Activated CD4-positive, alpha-beta memory T cell treated with anti-CD3 and anti-CD28 coated beads, Interleukin-2, amount 10 ng/mL, durations not matched to agents 7 days and 5 days (primary cell): ENCODE results near the gene KCNQ1. TPM values are rescaled to one million over a fixed set of nuclear protein-coding genes. Genes with fewer than 3 reads are reported as not detected.

Experiments
- CTCF ChIA-PET: fragments of 350-600 bp; sonication (Branson Sonifier 250); formaldehyde crosslinking; loops from one replicate; lab custom pipeline; 2021; ENCODE audit warnings: antibody characterized with exemption, inconsistent platforms; lab: Charles Lee
- POLR2A ChIA-PET: fragments of 350-600 bp; sonication (Branson Sonifier 250); formaldehyde crosslinking; loops from one replicate; lab custom pipeline; 2021; ENCODE audit warnings: antibody characterized with exemption; lab: Charles Lee
- DNase-seq: peaks from one replicate; pipeline ENCODE4 v3.0.0-alpha.2; 2020
- H3K27ac Mint-ChIP-seq: one replicate; pipeline ENCODE4 v1.8.0; 2021; ENCODE audit warnings: mild to moderate bottlenecking, mixed read lengths
- H3K27me3 Mint-ChIP-seq: one replicate; pipeline ENCODE4 v1.8.0; 2021; ENCODE audit warnings: mixed read lengths
- H3K36me3 Mint-ChIP-seq: one replicate; pipeline ENCODE4 v1.8.0; 2021; ENCODE audit warnings: low read depth, mixed read lengths
- H3K4me1 Mint-ChIP-seq: one replicate; pipeline ENCODE4 v1.8.0; 2021; ENCODE audit warnings: mixed read lengths
- H3K4me3 Mint-ChIP-seq: one replicate; pipeline ENCODE4 v1.8.0; 2021; ENCODE audit warnings: mild to moderate bottlenecking, mixed read lengths
- H3K9me3 Mint-ChIP-seq: one replicate; pipeline ENCODE4 v1.8.0; 2021; ENCODE audit warnings: mixed read lengths
- total RNA-seq, 2 experiments: library from RNA; stranded (reverse); gene quantifications; one replicate each; pipeline ENCODE4 v1.2.3, GENCODE V29; 2021

KCNQ1 gene
- total RNA-seq, 2 experiments from 2014 or later, result 14.8 to 15.0 TPM

DNA sequence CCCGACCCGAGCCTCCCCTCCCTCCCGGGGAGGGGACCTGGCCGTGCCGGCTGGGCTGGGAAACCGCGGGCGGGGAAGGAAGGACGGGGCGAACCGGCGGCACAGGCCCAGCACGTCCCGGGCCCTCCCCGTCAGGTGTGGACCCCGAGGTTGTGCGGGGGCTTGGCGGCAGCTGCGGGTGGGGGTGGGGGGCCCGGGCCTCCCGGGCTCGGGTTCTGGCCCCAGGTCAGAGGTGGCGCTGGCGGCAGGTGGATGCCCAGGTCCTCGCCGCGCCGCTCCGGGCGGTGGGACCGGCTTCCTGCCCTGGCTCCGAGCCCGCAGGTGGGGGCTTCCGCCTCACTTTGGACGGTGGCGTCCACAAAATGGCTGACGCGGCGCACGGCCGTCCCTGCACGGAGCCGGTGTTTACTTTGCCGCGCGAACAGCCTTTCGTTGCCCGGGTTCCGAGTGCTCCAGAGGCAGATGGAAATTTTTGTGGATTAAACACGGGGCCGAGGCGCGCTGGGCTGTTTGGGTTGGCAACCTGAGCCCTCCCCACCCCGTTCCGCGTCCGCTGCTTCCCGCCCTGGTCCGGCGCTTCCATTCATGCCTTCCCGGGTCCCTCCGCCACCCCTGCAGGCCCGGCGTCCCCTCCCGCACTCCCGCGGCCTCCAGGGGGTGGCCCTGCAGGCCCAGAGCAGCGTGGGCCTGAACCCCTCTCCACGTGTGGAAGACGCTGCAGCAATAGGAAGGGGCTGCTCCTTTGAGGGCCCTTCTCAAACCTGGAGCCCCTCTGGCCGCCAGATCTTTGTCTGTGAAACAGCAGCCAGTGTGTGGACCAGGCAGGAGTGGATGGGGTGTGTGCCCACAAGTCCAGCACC lies 346.9 kb downstream of the KCNQ1 start:
- no peak overlapping the region for H3K27ac Mint-ChIP-seq
- H3K4me3 Mint-ChIP-seq, result no peak overlapping the region
- no peaks in the 10 kb centered on the region for H3K36me3 Mint-ChIP-seq
- H3K4me1 Mint-ChIP-seq, result no peaks in the 10 kb centered on the region
- no peak for DNase-seq
- ChIA-PET CTCF (interaction anchor here (0.6 kb wide), 1 partner anchor 371 kb away, joined by 3 read pairs; no protein-coding TSS in a partner anchor), POLR2A (no interaction called here)
- no peaks in the 10 kb centered on the region for H3K27me3 Mint-ChIP-seq
- no peaks in the 10 kb centered on the region for H3K9me3 Mint-ChIP-seq

DNA sequence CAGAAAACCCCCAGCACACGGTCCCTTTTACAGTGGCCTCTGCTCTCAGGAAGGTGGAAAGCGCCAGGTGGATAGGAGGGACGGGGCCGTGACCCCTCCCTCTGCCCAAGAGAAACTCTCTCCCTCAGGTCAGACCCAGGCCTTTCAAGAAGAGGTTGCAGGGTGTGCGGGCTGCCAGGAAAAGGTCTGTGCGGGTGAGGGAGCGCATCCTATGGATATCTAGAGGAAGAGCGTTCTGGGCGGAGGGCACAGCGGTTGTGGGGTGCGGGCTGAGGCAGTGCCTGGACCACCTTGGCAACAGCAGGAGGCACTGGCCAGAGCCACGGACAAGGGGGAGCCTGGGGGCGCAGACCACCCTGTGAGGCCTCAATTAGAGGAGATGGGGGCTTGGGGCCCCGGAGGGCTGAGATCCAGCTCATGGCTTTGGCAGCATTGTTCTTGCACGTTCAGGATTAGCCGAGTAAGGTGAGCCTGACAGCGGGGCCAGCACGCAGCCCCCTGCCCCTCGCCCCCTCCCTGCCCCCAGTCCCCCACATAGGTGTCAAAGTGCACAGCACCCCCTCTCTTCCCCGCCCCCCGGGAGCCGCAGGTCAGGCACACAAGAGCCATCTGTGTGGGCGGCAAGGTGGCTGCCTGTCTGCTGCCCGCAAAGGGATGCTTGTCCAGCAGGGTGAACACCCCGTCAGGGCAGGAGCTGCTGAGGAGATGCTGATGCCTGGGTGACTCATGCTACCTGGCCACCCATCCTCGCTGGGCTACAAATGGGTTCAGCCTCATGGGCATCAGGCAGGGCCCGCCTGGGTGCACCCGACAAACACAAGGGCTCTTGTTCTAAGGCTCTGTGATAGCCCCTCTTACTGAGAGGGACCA lies 347.8 kb downstream of the KCNQ1 start:
- H3K4me3 Mint-ChIP-seq, result no peak overlapping the region
- no peaks in the 10 kb centered on the region for H3K9me3 Mint-ChIP-seq
- H3K36me3 Mint-ChIP-seq, result no peaks in the 10 kb centered on the region
- POLR2A ChIA-PET, result no interaction called here
- CTCF ChIA-PET, result interaction anchor here (0.6 kb wide), 1 partner anchor 371 kb away, joined by 3 read pairs; no protein-coding TSS in a partner anchor
- H3K27me3 Mint-ChIP-seq, result no peaks in the 10 kb centered on the region
- DNase-seq, result no peak
- no peaks in the 10 kb centered on the region for H3K4me1 Mint-ChIP-seq
- no peak overlapping the region for H3K27ac Mint-ChIP-seq

DNA sequence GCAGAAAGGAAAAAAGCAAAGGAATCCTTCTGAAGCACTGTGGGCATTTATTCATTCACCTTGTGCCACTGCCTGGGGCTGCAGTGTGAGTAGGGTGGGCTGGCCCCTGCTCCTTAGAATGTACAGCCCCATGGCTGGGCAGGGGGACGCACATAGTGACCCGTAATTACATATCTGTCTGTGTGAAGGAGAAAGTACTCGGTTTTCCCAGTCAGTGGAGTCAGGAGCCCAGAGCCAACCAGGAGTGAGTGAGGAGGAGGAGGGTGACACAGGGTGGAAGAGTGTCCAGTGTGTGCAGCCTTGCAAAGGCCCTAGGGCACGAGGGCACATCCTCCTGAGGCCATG lies 348.9 kb downstream of the KCNQ1 start:
- no peaks in the 10 kb centered on the region for H3K9me3 Mint-ChIP-seq
- H3K27ac Mint-ChIP-seq, result no peak overlapping the region
- H3K27me3 Mint-ChIP-seq, result no peaks in the 10 kb centered on the region
- H3K4me1 Mint-ChIP-seq, result no peaks in the 10 kb centered on the region
- ChIA-PET POLR2A (no interaction called here), CTCF (no interaction called here)
- no peak for DNase-seq
- H3K4me3 Mint-ChIP-seq, result no peak overlapping the region
- H3K36me3 Mint-ChIP-seq, result no peaks in the 10 kb centered on the region

GRCh38 chr11:2794046-2794967 lies 349.5 kb downstream of the KCNQ1 start:
- DNase-seq, result no peak
- POLR2A ChIA-PET, result no interaction called here
- Mint-ChIP-seq H3K4me3 (no peak overlapping the region), H3K4me1 (no peaks in the 10 kb centered on the region), H3K36me3 (no peaks in the 10 kb centered on the region), H3K9me3 (no peaks in the 10 kb centered on the region), H3K27ac (no peak overlapping the region), H3K27me3 (no peaks in the 10 kb centered on the region)
- CTCF ChIA-PET, result no interaction called here

DNA sequence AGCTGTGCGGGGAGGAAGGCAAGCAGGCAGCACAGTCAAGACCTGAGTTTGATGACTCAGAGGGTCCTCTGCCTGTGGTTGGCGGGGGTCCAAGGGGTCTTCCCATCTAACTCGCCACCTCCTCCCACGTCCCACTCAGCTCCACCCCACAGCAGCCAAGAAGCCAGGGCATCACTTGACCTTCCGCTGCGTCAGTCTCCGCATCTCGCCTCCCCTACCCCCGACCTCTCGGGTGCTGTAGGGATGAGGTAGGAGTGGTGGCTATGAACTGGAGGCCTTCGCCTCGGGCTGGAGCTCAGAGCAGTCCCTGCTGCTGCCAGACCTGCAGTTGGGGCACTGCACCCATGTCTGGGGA lies 350.1 kb downstream of the KCNQ1 start:
- no peak overlapping the region for H3K4me3 Mint-ChIP-seq
- no peak for DNase-seq
- H3K27ac Mint-ChIP-seq, result no peak overlapping the region
- H3K27me3 Mint-ChIP-seq, result no peaks in the 10 kb centered on the region
- ChIA-PET POLR2A (no interaction called here), CTCF (no interaction called here)
- no peaks in the 10 kb centered on the region for H3K4me1 Mint-ChIP-seq
- no peaks in the 10 kb centered on the region for H3K36me3 Mint-ChIP-seq
- H3K9me3 Mint-ChIP-seq, result no peaks in the 10 kb centered on the region

GRCh38 chr11:2795491-2795991 lies 350.7 kb downstream of the KCNQ1 start:
- no peaks in the 10 kb centered on the region for H3K4me1 Mint-ChIP-seq
- no peak for DNase-seq
- no peak overlapping the region for H3K27ac Mint-ChIP-seq
- H3K4me3 Mint-ChIP-seq, result no peak overlapping the region
- ChIA-PET POLR2A (no interaction called here), CTCF (no interaction called here)
- H3K36me3 Mint-ChIP-seq, result no peaks in the 10 kb centered on the region
- H3K9me3 Mint-ChIP-seq, result no peaks in the 10 kb centered on the region
- no peaks in the 10 kb centered on the region for H3K27me3 Mint-ChIP-seq

DNA sequence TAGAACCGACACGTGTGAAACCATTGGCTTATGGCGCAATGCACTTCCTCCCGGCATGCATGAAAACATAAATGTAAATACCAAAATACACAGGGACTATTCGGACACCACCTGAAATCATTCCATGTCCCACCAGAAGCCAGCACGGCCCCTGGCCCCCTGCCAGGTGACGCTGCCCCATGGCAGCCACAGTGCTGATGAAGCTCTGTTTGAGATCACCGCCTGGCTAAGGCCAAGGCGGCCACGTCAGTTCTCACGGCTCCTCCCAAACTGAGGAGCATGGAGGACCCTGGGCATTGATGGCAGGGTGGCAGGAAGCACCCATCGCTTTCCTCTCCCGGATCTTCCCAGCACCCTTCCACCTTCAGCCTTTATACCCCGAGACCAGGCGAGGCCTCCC lies 351.3 kb downstream of the KCNQ1 start:
- ChIA-PET CTCF (no interaction called here), POLR2A (no interaction called here)
- DNase-seq, result no peak

DNA sequence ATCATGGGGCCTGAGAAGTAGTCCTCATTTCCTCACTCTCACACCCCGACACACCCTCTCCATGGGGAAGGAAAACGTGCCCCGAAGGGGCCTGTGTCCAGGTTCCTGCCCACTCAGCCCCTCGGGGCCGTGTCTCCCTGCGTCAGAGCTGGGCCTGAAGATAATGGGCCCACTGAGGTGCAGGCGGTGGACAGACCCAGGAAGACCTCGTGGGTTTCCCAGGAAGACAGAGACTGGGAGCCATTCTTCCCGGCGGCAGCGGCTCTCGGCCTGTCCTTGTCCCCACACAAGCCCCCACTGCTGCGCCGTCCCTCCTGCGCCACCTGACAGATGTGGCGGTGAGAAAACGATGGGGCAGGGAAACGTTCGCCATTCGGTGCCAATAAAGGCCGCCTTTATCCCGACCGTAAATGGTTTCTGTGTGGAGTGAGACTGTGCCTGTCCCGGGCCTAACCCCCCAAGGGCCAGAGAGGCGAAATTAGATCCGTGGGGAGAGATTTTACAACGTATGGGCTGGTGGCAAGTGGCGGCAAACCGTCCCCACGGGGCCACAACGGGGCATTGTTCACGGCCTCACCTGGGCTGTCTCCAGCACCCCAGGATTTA lies 351.8 kb downstream of the KCNQ1 start:
- no peaks in the 10 kb centered on the region for H3K4me1 Mint-ChIP-seq
- H3K9me3 Mint-ChIP-seq, result no peaks in the 10 kb centered on the region
- H3K4me3 Mint-ChIP-seq, result no peak overlapping the region
- H3K27me3 Mint-ChIP-seq, result no peaks in the 10 kb centered on the region
- no peak overlapping the region for H3K27ac Mint-ChIP-seq
- ChIA-PET POLR2A (no interaction called here), CTCF (no interaction called here)
- no peaks in the 10 kb centered on the region for H3K36me3 Mint-ChIP-seq
- no peak for DNase-seq

More for the DNA sequence above, 351.3 kb downstream of the KCNQ1 start:
- Mint-ChIP-seq H3K36me3 (no peaks in the 10 kb centered on the region), H3K4me1 (no peaks in the 10 kb centered on the region), H3K27ac (no peak overlapping the region), H3K27me3 (no peaks in the 10 kb centered on the region), H3K4me3 (no peak overlapping the region), H3K9me3 (no peaks in the 10 kb centered on the region)

DNA sequence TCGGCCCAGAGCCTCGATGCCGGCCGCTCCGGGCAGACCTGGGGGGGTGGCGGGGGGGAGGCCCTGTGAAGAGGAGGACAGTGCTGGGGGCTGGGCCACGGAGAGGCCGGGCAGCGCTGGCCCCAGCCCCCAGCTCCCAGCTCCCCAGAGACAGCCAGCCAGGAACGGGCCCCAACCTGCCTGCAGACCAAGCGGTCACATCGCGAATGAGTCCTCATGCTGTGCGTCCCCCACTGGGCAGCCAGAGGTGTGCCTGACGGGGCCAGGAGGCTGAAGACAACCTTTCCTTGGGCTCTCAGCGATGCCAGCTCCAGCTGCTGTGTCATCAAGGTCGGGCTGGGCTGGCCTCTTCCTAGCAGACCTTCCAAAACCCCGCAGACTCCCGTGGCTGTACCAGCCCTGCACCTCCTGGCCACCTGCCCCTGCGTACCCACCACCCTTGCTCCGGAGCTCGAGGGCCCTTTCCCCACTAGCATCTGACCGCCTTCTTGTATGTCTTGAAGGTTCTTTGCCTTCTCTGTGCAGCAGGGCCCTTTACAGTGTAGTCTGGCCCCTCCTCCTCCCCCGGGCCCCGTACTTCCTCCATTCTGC lies 352.4 kb downstream of the KCNQ1 start:
- no peak overlapping the region for H3K27ac Mint-ChIP-seq
- H3K4me3 Mint-ChIP-seq, result no peak overlapping the region
- ChIA-PET CTCF (no interaction called here), POLR2A (no interaction called here)
- no peaks in the 10 kb centered on the region for H3K27me3 Mint-ChIP-seq
- H3K4me1 Mint-ChIP-seq, result no peaks in the 10 kb centered on the region
- DNase-seq, result no peak
- no peaks in the 10 kb centered on the region for H3K36me3 Mint-ChIP-seq
- H3K9me3 Mint-ChIP-seq, result no peaks in the 10 kb centered on the region

- DNase-seq, result no peak
- H3K4me3 Mint-ChIP-seq, result no peak overlapping the region
- H3K4me1 Mint-ChIP-seq, result no peaks in the 10 kb centered on the region
- ChIA-PET CTCF (no interaction called here), POLR2A (no interaction called here)
- H3K27ac Mint-ChIP-seq, result no peak overlapping the region
- H3K9me3 Mint-ChIP-seq, result no peaks in the 10 kb centered on the region
- H3K27me3 Mint-ChIP-seq, result no peaks in the 10 kb centered on the region
- H3K36me3 Mint-ChIP-seq, result no peaks in the 10 kb centered on the region
Observed at GRCh38 chr11:2797741-2798361, 353.0 kb downstream of the KCNQ1 start.

DNA sequence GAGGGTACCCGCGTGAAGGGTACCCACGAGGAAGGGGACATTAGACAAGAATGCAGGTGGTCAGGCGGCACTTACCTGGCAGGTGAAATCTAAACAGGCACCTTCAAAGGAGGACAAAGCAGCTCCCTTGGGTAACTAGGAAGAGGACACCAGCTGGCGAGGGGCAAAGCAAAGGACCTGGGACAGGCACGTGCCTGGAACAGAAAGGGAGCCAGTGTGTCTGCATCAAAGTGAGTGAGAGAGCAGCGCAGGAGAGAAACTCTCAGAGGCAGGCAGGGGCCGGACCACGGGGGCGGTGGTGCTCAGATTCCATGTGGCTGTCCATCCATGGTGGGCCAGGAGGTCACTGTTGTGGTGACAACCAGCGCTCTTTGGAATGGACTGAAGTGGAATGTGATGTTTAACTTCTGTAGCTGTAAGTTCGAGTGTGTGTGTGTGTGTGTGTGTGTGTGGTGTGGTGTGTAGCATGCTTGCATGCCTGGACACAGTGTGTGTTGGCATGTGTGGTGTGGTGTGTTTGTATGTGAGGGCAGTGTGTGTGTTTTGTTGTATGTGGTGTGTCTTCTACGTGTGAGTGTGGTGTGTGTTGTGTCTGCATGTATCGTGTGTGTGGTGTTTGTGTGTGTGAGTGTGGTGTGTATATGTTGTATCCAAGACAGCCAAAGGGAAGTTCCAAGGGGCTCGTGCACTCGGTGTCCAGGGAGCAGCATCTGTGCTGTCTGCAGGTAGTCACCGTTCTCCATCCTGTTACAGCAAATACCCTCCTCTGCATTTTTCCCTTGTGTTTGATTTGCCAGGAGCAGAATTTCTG lies 354.3 kb downstream of the KCNQ1 start:
- POLR2A ChIA-PET, result no interaction called here
- DNase-seq, result no peak
- no peak overlapping the region for H3K27ac Mint-ChIP-seq

More for the DNA sequence above, 354.3 kb downstream of the KCNQ1 start:
- Mint-ChIP-seq H3K27me3 (no peaks in the 10 kb centered on the region), H3K4me1 (no peaks in the 10 kb centered on the region), H3K4me3 (no peak overlapping the region), H3K36me3 (no peaks in the 10 kb centered on the region), H3K9me3 (no peaks in the 10 kb centered on the region)
- CTCF ChIA-PET, result no interaction called here
